NCI-H1436 (cell line): ENCODE results near the gene NAP1L1.

Experiments used
- DNase-seq: peaks from one replicate; lab custom pipeline; 2025; lab: John Stamatoyannopoulos, UW

NAP1L1 gene

GRCh38 chr12:76084863-76085519 lies 506 bp upstream of the NAP1L1 start:
- peak; percentile 39 for DNase-seq

- no peak for DNase-seq
These were observed 1.1 kb downstream of the NAP1L1 start for GRCh38 chr12:76083246-76083903.

GRCh38 chr12:76081909-76082308 lies 2.6 kb downstream of the NAP1L1 start:
- DNase-seq, result no peak

GRCh38 chr12:76080729-76081415 lies 3.6 kb downstream of the NAP1L1 start:
- no peak for DNase-seq

- DNase-seq, result no peak
These were observed 4.3 kb downstream of the NAP1L1 start for GRCh38 chr12:76080017-76080728.

GRCh38 chr12:76078748-76079147 lies 5.7 kb downstream of the NAP1L1 start:
- no peak for DNase-seq

- DNase-seq, result no peak
These were observed 9.0 kb downstream of the NAP1L1 start for GRCh38 chr12:76075448-76075847.

GRCh38 chr12:76074701-76075336 lies 9.7 kb downstream of the NAP1L1 start:
- no peak for DNase-seq

DNA sequence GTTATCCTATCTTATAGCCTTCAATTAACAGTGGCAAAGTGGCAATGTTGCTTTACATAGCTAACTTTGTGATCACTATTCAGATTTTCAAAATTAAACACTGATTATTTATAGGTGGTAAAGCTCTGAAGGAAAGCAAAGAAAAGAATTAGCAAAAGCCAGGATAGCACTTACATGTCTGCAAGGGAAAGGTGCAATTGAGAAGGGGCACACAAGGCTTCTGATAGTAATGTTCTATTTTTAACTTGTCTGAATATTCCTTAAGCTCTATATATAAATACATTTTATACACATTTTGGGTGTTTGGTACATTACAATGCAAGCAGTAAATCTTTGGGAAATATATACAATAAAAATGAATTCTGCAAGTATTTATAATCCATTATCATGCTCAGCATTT lies 10.9 kb downstream of the NAP1L1 start:
- DNase-seq, result no peak

GRCh38 chr12:76072568-76072967 lies 11.9 kb downstream of the NAP1L1 start:
- DNase-seq, result no peak

- DNase-seq, result no peak
These were observed 15.1 kb downstream of the NAP1L1 start for GRCh38 chr12:76069339-76069738.

DNA sequence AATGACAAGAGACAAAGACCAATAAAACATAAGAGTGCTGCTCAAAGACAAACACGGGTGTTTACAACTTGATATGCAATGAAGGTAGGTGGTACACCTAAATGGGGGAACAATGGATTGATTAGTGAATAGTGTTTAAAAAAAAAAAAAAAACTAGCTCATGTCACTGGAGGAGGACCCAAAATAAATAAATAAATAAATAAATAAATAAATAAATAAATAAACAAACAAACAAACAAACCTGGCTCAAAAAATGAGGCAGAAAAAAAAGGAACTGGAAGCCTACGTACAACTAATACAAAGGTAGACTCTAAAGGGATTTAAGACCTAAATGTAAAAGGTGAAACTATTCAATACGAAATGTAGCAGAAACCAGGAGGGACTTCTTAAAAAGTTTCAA lies 18.6 kb downstream of the NAP1L1 start:
- no peak for DNase-seq

DNA sequence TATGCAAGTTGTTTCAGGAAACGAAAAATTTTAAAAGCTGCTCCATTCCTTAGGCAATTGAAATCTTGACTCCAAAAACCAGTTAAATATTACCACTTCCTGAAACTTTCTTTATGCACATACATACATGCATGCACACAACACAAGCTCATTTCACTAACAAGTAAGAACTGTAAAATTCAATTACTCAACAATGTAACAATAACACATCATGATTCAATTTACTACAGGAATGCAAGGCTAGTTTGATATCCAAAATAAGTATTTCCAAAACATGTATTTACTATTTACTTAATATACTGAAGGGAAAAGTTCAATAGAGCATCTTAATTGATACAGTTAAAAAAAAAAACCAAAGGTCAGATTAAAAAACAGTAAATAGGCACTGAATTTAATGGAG lies 19.6 kb downstream of the NAP1L1 start:
- DNase-seq, result no peak

- no peak for DNase-seq
These were observed 24.4 kb downstream of the NAP1L1 start for GRCh38 chr12:76060111-76060510.

GRCh38 chr12:76057326-76057725 lies 27.2 kb downstream of the NAP1L1 start:
- no peak for DNase-seq

GRCh38 chr12:76055393-76055792 lies 29.1 kb downstream of the NAP1L1 start:
- no peak for DNase-seq

GRCh38 chr12:76049575-76050251 lies 34.8 kb downstream of the NAP1L1 start:
- no peak for DNase-seq

DNA sequence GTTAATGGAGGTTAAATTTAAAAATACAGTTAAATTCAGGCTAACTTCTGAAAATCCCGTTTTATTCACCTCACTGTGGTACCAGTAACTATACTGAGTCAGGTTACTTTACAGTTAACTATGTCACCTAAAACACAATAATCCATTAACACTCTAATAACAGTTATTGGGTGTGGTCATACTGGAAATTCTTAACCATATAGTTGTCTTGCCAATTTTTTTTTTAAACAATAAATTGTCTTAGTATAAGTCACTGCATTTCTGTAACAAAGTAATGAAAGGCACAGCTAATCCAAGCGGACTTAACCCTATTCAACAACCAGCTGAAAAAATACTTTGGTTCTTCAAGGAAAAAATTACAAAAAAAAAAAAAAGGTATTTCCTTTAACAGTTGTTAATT lies 36.7 kb downstream of the NAP1L1 start:
- no peak for DNase-seq

DNA sequence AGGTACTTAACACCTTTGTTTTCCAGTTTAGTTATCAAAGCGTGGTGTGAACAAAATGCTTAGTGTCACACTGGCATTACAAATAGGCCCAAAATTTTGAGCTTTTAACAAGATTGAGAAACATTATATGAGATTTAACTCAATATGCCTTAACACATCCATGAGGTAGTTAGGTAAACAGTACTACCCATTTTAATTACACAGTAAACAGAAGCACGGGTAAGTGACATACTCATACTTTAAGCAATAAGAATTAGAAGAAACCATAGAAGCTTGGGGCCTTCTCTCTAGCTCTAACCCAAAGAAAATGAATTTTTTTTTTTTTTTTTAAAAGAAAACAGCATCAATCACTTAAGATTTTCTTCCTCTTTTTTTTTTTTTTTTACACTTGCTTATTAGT lies 37.4 kb downstream of the NAP1L1 start:
- DNase-seq, result no peak

- DNase-seq, result no peak
These were observed 41.1 kb downstream of the NAP1L1 start for GRCh38 chr12:76043377-76043776.

DNA sequence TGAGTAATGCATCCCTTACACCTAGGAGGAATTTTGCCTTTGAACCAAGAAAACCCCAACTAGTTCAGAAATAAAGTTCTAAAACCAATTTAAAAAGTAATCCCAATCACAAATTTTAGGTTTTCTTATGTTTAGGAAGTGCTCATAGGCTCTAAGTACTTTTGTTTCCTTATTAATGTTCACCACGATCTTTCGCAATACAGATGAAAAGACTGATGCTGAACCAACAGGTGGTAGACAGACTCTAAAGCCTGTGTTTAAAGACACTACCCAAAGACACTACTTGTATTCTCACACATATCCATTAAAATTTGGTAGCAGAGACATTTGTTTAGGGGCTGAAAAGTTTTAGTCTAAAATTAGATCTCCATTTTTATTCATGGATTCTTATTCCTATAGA lies 42.3 kb downstream of the NAP1L1 start:
- DNase-seq, result no peak

DNA sequence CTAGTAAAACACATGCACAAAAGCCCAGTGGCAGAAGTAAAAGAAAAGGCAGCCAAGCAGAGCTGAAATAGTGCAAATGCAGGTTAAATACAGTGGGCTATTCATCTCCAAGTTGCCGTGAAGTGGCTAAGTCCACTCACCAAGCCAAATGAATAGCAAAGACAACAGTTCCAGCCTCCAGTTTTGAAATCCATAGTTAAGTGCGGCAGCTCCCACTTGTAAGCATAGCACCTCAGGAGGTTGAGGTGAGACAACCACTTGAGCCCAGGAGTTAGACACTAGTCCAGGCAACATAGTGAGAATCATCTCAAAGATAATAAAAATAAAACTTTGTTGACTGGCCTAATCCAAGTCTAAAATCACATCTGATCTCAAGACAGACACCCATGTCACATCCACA lies 43.1 kb downstream of the NAP1L1 start:
- no peak for DNase-seq
